ENCODE results near the gene LRR1. TPM values are rescaled to one million over a fixed set of nuclear protein-coding genes. Genes with fewer than 3 reads are reported as not detected.

Gene LRR1, protein sequence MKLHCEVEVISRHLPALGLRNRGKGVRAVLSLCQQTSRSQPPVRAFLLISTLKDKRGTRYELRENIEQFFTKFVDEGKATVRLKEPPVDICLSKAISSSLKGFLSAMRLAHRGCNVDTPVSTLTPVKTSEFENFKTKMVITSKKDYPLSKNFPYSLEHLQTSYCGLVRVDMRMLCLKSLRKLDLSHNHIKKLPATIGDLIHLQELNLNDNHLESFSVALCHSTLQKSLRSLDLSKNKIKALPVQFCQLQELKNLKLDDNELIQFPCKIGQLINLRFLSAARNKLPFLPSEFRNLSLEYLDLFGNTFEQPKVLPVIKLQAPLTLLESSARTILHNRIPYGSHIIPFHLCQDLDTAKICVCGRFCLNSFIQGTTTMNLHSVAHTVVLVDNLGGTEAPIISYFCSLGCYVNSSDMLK
- total RNA-seq: 15.5 and 19.6 TPM in 2 replicates

DNA sequence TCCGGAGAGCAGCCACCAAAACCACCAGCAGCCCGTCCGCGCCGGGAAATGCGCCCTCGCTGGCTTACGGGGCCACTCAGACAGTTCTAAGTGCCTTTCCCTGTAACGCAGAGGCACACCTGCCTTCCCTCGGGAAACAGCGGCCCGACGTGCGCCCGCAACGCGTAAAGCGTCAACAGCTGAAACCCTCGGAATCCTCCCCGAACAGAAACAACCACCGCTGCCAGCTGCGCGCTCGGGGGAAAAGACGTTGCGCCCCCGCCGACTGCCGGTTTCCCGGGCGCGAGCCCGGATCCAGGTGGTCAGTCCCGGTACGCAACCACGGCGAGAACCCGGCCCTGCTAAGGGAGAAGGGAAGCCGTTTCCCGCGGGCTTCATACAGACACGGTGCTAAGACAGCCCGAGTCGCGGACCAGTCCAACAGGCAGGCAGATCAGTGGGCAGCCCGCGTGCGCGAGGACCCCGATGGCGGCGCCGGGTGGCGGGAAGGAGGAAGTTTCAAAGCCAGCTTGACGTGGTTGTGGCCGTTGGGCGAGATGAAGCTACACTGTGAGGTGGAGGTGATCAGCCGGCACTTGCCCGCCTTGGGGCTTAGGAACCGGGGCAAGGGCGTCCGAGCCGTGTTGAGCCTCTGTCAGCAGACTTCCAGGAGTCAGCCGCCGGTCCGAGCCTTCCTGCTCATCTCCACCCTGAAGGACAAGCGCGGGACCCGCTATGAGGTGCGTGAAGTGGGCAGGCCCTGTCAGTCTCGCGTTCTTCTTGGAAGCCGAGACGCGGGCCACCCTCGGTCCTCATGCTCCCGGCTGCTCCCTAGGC is at the start of gene LRR1:
Gene LRR1 (plus strand): TSS at position 456 of the 816 bp plus-strand sequence. CDS start 81 bp downstream, at position 537.

DNA sequence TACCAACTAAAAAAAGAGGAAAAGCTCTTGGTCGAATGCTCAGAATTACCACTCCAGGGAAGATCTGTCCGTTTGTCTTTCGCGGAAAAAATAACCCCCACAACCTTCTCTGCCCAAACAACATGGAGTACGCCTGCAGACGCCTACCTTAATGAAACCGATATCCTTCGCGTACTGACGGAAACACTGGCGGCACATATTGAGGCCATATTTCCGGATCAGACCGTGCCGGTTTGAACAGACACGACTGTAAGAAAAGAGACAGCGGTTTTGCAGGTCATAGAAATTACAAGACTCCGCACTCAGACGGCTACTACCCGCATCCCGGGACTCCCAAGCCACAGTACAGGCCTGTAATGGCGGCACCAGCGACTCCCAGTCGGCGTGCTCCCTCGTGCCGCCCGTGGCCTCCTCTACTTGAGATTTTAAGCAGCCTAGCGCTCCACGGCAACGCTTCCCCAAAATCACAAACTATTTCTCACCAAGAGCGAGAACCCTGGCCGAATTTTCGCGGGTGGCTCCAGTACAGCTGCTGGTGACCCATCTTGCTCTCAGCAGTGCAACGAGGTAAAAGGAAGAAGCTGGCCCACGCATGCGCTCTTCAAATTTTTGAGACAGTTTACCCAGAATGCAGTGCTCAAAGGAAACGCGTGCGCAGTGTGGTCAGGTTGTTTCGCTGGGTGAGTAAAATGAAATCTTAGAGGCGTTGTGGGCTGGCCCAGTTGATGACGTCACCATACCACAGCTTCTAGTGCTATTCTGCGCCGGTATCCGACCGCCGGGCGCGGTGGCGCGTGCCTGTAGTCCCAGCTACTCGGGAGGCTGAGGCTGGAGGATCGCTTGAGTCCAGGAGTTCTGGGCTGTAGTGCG is 12.7 kb upstream of the LRR1 start, which contains the start of gene RPS29:
Gene RPS29 (minus strand): TSS at position 578 of the 870 bp plus-strand sequence. CDS start 34 bp downstream, at position 544.

DNA sequence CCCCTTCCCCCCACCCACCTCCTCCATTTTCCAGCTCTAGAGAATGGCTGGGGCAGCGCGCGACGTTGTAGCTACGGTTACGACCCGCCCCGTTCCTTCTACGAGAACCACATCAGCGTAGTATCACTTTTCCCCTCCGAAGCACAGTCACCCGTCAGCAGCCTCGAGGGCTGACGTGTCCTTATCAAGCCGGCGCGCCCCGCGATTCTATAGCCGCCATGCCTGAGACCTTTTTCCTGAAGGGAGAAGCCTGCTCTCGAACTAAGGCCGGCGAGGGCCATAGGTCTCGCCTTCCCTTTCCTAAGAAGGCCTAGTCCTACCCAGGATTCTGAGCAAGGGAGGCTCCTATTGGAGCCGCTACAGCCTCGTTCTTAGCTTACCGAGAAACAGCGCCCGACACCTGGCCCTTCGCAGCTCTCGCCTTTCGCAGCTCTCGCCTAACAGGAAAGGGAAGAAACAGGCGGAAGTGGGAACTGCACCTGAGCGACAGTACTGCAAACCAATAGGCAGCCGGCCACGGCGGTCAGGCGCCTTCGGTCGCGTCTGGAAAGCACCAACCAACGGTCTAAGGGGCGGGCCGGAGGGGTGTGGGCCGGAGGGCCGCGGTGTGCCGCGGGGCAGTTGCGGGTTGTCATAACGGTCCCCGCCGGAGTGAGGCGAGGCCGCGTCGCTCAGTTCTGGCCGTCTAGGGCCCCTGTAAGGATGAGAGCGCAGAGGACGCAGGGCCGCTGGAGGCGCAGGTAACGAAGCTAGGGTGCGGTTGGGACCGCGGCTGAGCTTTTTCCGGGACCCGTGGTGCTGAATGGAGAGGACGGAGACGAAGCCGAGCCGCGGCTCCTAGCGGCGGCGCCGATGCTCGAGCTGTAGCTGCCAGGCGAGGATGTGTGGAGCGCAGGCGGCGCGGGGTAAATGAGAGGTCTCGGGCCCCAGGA is 21.7 kb downstream of the LRR1 start, which contains the start of the genes MGAT2 and RPL36AL:
Gene MGAT2 (plus strand): TSS at position 618 of the 932 bp plus-strand sequence. CDS start 470 bp downstream, outside the sequence.
Gene RPL36AL (minus strand): TSS at position 445 of the 932 bp plus-strand sequence. CDS start 1,522 bp downstream, outside the sequence.

DNA sequence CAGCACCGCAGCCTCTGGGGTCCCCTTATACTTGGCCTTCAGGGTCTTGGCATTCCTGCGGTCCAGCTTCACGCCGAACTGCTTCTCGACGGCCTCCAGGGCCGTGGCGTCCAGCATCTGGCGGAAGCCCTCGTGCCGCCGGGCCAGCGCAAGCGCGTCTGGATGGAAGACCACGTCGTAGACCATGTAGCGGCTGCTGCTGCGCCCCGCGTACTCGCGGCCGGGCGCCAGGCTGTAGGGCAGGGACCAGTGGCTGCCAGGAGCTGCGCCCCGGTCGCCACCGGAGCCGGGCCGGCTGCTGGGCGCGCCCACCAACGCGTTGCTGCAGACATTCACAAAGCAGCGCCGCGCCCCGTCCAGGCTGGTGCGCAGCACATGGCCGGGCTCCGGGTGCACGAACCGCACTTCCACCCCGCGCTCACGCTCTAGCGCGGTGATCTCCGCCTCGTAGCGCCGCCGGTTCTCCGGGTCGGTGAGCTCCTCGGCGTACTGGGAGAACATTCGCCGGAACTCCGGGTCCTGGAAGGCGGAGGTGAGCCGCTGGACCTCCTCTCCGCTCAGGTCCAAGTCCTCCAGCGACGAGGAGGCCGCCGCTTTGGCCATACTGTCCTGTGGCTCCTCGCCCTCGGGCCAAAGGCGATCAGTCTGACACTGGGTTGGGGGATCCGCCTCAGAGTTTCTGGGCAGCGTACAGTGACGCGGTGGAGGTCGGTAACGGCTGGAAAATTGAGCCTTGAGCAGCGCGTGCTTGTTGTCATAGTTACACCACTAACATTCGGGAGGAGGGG is 36.0 kb downstream of the LRR1 start, which contains the start of gene DNAAF2:
Gene DNAAF2 (minus strand): TSS at position 698 of the 788 bp plus-strand sequence. CDS start 95 bp downstream, at position 603.

Small RNA genes within 50 kb of the gene (small RNA-seq; reads per million reads assigned to genes)
- gene AL139099.3 (not detected), gene AL139099.4 (not detected), gene RF00019 (not detected), gene RNA5SP384 (not detected)

Other genes with a start within 250 kb of the LRR1 start
- 3,172 and 6,740 TPM in 2 replicates for gene RPS29, start 12.6 kb upstream of the LRR1 start, total RNA-seq
- gene RPL36AL, start 21.7 kb downstream of the LRR1 start, total RNA-seq: 173 and 177 TPM in 2 replicates
- gene MGAT2, start 21.9 kb downstream of the LRR1 start, total RNA-seq: 81.7 and 88.4 TPM in 2 replicates
- gene DNAAF2, start 36.3 kb downstream of the LRR1 start, total RNA-seq: 7.8 and 11.5 TPM in 2 replicates
- 8.5 and 13.1 TPM in 2 replicates for gene POLE2, start 89.3 kb downstream of the LRR1 start, total RNA-seq
- gene KLHDC1, start 94.2 kb downstream of the LRR1 start, total RNA-seq: 4.6 and 5.0 TPM in 2 replicates
- 82.0 and 102 TPM in 2 replicates for gene KLHDC2, start 169.2 kb downstream of the LRR1 start, total RNA-seq